Measurements from ENCODE around the gene TRMT112. TPM values are rescaled to one million over a fixed set of nuclear protein-coding genes. Genes with fewer than 3 reads are reported as not detected.

The TRMT112 gene
- total RNA-seq, 1 donor from 2014 or later: 257 TPM

- no peak overlapping the region for H3K4me3 ChIP-seq
- peaks cover 4% of the 10 kb centered on the region for H3F3A ChIP-seq (ENCODE audit: low read depth)
- H4K20me1 ChIP-seq (ENCODE audit: low read depth): peaks cover 25% of the 10 kb centered on the region
- DNase-seq (ENCODE audit: low spot score): no peak
- no peak overlapping the region for H3K27ac ChIP-seq
- H3K27me3 ChIP-seq: peaks cover 44% of the 10 kb centered on the region
- no peaks in the 10 kb centered on the region for H3K9me3 ChIP-seq (ENCODE audit: low read depth)
- Mint-ChIP-seq H3K4me1 (peaks cover 20% of the 10 kb centered on the region), H3K4me3 (peak overlapping the region; percentile 27), H3K36me3 (peaks cover 6% of the 10 kb centered on the region), H3K9me3 (peaks cover 2% of the 10 kb centered on the region), H3K27me3 (ENCODE audit: insufficient read depth, low read depth) (peaks cover 32% of the 10 kb centered on the region), H3K27ac (no peak overlapping the region)
- no peaks in the 10 kb centered on the region for H3K36me3 ChIP-seq
- TF ChIP-seq EZH2 (IDR thresholded peaks at IDR 0.05): no peak
- TF ChIP-seq EZH2phosphoT487 (IDR thresholded peaks at IDR 0.05): no peak
- no peak for TF ChIP-seq CTCF (IDR thresholded peaks at IDR 0.05)
- peaks cover 14% of the 10 kb centered on the region for H3K4me1 ChIP-seq
- H3K9ac ChIP-seq: no peak overlapping the region
- peaks cover 3% of the 10 kb centered on the region for H3K79me2 ChIP-seq (ENCODE audit: low read depth)
- no peak overlapping the region for H2AFZ ChIP-seq (replicated peaks)
- H3K4me2 ChIP-seq: no peak overlapping the region
Observed at GRCh38 chr11:64287676-64288352, 29.5 kb downstream of the TRMT112 start.

- Mint-ChIP-seq H3K9me3 (peaks cover 2% of the 10 kb centered on the region), H3K4me1 (peaks cover 20% of the 10 kb centered on the region), H3K4me3 (peak overlapping the region; percentile 87), H3K27ac (no peak overlapping the region), H3K36me3 (peaks cover 7% of the 10 kb centered on the region), H3K27me3 (ENCODE audit: insufficient read depth, low read depth) (peaks cover 30% of the 10 kb centered on the region)
- TF ChIP-seq EZH2 (IDR thresholded peaks at IDR 0.05) (no peak), CTCF (IDR thresholded peaks at IDR 0.05) (no peak), EZH2phosphoT487 (IDR thresholded peaks at IDR 0.05) (no peak)
- H3F3A ChIP-seq (ENCODE audit: low read depth): peaks cover 4% of the 10 kb centered on the region
- no peak overlapping the region for H3K9ac ChIP-seq
- no peak overlapping the region for H2AFZ ChIP-seq (replicated peaks)
- peaks cover 34% of the 10 kb centered on the region for H3K27me3 ChIP-seq
- H3K9me3 ChIP-seq (ENCODE audit: low read depth): no peaks in the 10 kb centered on the region
- peaks cover 18% of the 10 kb centered on the region for H4K20me1 ChIP-seq (ENCODE audit: low read depth)
- H3K27ac ChIP-seq: no peak overlapping the region
- DNase-seq (ENCODE audit: low spot score): no peak
- H3K36me3 ChIP-seq: no peaks in the 10 kb centered on the region
- H3K4me1 ChIP-seq: peaks cover 9% of the 10 kb centered on the region
- no peak overlapping the region for H3K4me2 ChIP-seq
- peaks cover 3% of the 10 kb centered on the region for H3K79me2 ChIP-seq (ENCODE audit: low read depth)
- H3K4me3 ChIP-seq: no peak overlapping the region
Observed at GRCh38 chr11:64286801-64287159, 30.6 kb downstream of the TRMT112 start.

GRCh38 chr11:64285885-64286800, 31.2 kb downstream of the TRMT112 start:
- peak overlapping the region; percentile 97 for H3K4me3 ChIP-seq
- peaks cover 6% of the 10 kb centered on the region for H3K4me1 ChIP-seq
- H3K27me3 ChIP-seq: peaks cover 27% of the 10 kb centered on the region
- peak overlapping the region; percentile 74 for H3K4me2 ChIP-seq
- no peaks in the 10 kb centered on the region for H3K9me3 ChIP-seq (ENCODE audit: low read depth)
- H3K27ac ChIP-seq: no peak overlapping the region
- H3F3A ChIP-seq (ENCODE audit: low read depth): peaks cover 4% of the 10 kb centered on the region
- peak overlapping the region; percentile 87 for H3K4me3 Mint-ChIP-seq
- no peaks in the 10 kb centered on the region for H3K36me3 ChIP-seq
- H3K9me3 Mint-ChIP-seq: peaks cover 2% of the 10 kb centered on the region
- no peak for TF ChIP-seq EZH2phosphoT487 (IDR thresholded peaks at IDR 0.05)
- TF ChIP-seq EZH2 (IDR thresholded peaks at IDR 0.05): no peak
- TF ChIP-seq CTCF (IDR thresholded peaks at IDR 0.05): no peak
- peaks cover 3% of the 10 kb centered on the region for H3K79me2 ChIP-seq (ENCODE audit: low read depth)
- H3K27ac Mint-ChIP-seq: no peak overlapping the region
- peaks cover 15% of the 10 kb centered on the region for H4K20me1 ChIP-seq (ENCODE audit: low read depth)
- H3K27me3 Mint-ChIP-seq (ENCODE audit: insufficient read depth, low read depth): peaks cover 30% of the 10 kb centered on the region
- H3K4me1 Mint-ChIP-seq: peaks cover 20% of the 10 kb centered on the region
- DNase-seq (ENCODE audit: low spot score): peak; percentile 39
- H3K9ac ChIP-seq: no peak overlapping the region
- H2AFZ ChIP-seq (replicated peaks): no peak overlapping the region
- peaks cover 10% of the 10 kb centered on the region for H3K36me3 Mint-ChIP-seq
